NCI-H345 treated with DMSO at 0.1 percent for 48 hours (cell line): ENCODE data around the gene TRIM63.

Source experiments
- DNase-seq: peaks from one replicate; lab custom pipeline; 2025; ENCODE audit not compliant: unreplicated experiment; lab: John Stamatoyannopoulos, UW

TRIM63 gene

GRCh38 chr1:26035203-26035958, 32.0 kb downstream of the TRIM63 start:
- DNase-seq: peak; percentile 82

DNA sequence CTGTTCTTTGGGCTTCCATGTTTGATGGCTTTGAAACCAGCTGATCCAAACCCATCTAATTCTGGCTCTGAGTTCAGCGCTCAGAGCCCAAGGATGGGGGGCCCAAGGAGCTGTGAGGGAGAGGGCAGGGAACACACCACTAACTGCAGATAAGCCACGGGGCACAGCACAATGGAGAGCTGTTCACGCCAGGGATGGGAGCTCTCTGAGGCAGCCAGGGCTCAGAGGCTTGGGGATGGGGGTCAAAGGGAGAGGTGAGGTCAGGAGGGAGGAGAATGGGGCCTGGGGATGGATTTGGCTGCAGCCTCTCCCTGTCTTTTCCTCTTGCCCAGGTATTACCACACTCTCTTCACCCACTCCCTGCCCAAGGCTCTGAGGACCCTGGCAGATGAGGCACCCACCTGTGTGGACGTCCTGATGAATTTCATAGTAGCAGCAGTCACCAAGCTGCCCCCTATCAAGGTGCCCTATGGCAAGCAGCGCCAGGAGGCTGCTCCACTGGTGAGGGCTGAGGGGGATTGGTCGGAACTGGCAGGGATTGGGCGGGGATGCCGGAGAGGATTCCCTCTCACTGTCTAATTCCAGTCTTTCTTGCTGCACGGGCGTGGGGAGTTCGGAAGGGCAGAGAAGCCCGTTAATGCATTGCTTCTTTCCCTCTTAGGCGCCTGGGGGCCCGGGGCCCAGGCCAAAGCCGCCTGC, 32.8 kb downstream of the TRIM63 start:
- DNase-seq: no peak

- DNase-seq: no peak
Measured at GRCh38 chr1:26032656-26033357, 34.6 kb downstream of the TRIM63 start.

- no peak for DNase-seq
Measured at GRCh38 chr1:26031611-26032220, 35.7 kb downstream of the TRIM63 start.

DNA sequence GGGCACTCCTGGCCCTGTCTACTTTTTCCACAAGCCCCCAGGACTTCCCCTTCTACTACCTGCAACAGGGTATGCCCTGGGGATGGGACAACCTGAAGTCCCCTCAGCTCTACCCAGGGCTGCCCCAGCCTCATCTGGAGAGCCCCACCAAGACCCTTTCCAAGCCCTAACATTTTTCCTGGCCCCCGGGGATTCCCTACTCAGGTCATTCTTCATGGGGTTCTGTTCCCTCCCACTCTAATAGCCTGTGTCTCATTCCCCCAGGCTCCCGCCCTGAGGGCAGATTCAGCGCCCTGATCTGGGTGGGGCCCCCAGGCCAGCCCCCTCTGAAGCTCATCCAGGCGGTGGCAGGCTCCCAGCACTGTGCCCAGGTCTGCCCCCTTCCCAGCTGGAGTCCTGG, 36.2 kb downstream of the TRIM63 start:
- DNase-seq: no peak

GRCh38 chr1:26029864-26030481, 37.5 kb downstream of the TRIM63 start:
- DNase-seq: no peak

GRCh38 chr1:26029054-26029863, 38.2 kb downstream of the TRIM63 start:
- DNase-seq: no peak

DNA sequence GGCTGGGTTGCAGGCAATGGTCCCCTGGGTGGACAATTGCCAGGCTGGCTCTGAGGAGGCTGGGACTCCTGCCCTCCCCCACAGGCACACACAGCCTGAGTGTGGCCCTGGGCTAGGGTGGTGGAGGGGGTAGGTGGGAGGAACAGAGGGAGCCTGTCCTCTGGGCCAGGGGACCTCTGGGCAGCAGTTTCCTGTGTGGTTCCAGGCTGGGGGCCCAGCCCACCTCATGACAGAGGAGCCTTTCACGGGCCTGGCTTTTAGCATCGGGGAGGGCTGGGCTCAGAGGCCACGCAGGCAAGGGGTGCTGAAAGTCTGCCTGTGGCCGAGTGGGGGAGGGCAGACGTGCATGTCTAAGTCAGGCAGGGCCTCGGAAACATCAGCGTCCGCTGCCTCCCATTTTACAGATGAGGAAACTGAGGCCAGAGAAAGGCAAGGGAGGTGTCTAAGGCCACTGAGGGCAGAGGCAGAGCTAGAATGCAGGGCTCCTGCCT, 38.9 kb downstream of the TRIM63 start:
- no peak for DNase-seq

GRCh38 chr1:26027716-26028489, 39.5 kb downstream of the TRIM63 start:
- peak; percentile 67 for DNase-seq

DNA sequence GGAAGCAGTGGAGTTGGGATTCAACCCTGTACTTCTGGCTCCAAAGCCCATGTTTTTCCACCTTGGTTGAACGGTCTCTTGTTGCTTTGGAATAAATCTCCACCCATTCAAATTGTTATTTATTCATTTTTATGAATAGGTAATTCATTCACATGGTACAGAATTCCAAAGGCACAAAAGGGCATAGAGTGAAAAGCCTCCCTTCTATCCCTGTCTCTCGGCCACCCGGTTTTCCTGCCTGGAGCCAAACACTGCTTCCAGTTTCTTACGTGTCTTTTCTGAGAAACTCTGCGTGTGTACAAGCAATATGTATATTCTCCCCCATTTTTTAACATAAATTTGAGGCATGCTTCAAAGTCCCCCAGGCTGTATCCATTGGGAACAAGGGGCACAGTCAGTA, 41.9 kb downstream of the TRIM63 start:
- DNase-seq: no peak

GRCh38 chr1:26025060-26025459, 42.4 kb downstream of the TRIM63 start:
- no peak for DNase-seq

DNA sequence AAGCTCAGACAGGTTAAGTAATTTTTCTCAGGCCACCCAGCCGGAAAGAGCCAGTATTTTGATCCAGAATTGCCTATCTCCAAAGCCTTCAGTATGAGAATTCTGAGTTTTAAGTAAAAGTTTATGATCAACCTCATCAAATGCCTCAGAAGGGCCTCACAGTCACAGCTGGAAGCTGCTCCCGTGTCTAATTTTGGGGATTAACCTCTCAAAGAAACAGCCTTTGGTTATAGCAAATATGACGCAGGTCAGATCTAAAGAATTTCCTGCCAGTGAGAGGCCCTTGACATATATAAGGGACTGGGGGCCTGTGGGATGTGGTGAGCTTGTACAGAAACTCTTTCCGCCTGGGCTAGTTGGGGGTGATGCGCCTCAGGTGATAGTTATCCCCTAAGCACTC, 43.6 kb downstream of the TRIM63 start:
- DNase-seq: no peak

- no peak for DNase-seq
Measured at GRCh38 chr1:26023009-26023408, 44.4 kb downstream of the TRIM63 start.

DNA sequence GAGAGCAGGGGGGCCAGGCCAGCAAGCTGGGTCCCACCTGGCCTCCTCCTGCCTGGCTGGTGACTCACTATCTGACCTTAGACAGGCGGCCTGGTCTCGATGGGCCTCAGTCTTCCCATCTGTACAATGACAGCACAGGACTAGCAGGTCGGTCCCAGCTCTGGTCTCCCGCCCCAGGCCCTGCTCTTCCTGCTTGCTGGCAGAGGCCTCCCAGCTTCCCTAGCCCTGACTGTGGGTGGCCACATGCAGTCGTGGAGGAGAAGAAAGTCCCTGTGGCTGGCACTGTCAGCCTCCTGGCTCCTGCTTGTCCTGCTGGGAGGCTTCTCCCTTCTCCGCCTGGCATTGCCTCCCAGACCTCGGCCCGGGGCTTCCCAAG, 45.0 kb downstream of the TRIM63 start:
- DNase-seq: no peak

GRCh38 chr1:26021647-26022403, 45.6 kb downstream of the TRIM63 start, which contains the start of gene EXTL1:
Gene EXTL1 (plus strand): TSS chr1:26021775. CDS start chr1:26022647, 872 bp downstream.
- no peak for DNase-seq

DNA sequence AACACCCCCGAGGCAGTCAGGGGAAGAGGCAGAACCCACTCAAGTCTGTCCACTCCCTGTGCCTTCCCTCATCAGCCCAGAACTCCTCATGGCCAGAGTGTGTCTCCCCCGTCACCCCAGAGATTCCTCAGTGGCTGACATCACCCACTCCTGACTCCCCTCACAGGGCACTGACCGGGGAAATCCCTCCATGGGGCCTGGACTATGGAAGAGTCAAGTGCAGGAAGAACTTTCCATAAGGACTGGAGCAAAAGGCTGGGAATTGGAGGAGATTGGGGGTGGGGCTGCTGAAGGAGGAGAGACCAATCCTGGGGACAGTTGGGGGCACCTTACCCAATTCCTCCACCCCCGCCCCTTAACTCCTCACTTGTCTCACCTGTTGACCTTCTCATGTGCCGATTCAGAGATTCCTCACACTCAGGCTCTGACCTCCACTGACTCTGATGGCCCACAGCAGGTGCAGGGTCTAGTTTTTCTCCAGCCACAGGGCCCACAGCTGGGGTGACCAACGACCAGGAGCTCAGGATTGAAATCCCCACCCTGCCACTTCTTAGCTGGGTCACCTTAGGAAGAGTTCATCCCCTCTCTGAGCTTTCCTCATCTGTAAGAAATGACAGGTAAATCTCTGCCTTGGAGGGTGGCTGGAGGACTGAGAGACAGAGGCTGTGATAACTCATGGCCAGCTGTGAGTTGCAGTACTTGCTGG, 46.3 kb downstream of the TRIM63 start:
- DNase-seq: no peak

GRCh38 chr1:26020330-26020768, 47.1 kb downstream of the TRIM63 start:
- DNase-seq: no peak
